Measurements from ENCODE around the gene NETO1.

DNA sequence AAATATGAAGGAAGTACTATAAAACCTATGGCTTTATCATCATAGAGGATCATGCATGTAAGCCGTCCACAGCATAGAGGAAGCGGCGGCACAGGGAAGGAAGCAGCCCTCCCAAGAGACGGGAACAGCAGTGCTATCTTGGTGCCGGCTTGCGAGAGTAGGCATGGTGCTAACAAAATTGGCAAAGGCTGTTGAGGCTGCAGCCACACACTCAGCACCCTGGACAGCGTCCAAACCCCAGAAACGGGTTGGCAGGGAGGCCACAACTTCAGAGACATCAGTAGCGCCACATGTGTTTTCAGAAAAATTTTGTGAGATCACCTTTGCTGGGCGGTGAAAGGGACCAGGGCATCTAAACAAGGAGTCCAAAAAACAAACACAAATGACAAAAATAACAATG is 37.7 kb downstream of the NETO1 start:
- TF ChIP-seq YY1 (IDR thresholded peaks at IDR 0.05; ENCODE audit: insufficient read depth, insufficient read length) (no peak), ZNF274 (IDR thresholded peaks at IDR 0.05; ENCODE audit: low read depth, low read length) (no peak), SUZ12 (IDR thresholded peaks at IDR 0.05; ENCODE audit: extremely low read depth, insufficient read depth, insufficient read length) (no peak)
